Measurements from ENCODE around the gene C1QA.

DNA sequence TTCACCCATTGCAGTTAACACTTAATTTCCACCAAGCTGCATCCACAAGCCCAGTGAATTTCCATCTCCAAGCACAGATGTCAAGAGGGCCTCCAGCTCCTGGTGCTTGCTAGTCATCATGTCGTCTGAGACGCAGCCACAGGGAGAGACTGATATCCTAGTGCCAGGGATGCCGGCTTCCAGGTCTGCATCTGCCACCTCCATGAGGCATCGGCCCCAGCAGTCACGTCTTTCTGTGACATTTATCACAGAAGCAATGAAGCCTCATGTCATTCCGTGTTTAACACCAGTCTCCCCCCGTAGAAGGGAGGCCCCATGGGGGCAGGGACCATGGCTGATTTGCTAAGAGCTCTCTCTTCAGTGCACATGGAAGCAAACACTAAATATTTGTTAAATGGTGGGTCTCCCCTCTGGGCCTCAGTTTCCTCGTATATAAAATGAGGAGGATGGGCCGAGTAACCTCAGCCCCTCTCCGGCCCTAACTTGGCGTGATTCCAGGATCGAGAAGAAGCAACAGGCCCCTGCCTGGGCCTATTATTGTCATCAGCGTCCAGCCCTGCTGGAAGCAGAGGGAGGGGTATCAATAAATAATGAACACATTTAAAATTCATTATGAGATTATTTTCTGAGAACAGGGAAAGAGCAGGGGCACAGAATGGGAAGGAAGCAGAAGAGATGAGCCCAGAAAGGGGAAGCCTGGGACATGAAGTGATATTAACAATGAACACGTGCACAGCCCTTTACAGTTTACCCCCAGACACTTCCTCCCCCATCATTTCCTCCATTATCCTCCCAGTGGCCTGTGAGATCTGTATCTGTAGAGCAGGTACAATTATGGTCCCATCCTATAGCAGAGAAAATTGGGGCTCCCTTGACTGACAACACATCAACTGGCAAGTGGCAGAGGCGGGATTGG lies 15.8 kb downstream of the C1QA start:
- TF ChIP-seq, protein P1, sequence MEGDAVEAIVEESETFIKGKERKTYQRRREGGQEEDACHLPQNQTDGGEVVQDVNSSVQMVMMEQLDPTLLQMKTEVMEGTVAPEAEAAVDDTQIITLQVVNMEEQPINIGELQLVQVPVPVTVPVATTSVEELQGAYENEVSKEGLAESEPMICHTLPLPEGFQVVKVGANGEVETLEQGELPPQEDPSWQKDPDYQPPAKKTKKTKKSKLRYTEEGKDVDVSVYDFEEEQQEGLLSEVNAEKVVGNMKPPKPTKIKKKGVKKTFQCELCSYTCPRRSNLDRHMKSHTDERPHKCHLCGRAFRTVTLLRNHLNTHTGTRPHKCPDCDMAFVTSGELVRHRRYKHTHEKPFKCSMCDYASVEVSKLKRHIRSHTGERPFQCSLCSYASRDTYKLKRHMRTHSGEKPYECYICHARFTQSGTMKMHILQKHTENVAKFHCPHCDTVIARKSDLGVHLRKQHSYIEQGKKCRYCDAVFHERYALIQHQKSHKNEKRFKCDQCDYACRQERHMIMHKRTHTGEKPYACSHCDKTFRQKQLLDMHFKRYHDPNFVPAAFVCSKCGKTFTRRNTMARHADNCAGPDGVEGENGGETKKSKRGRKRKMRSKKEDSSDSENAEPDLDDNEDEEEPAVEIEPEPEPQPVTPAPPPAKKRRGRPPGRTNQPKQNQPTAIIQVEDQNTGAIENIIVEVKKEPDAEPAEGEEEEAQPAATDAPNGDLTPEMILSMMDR (IDR thresholded peaks at IDR 0.05; ENCODE audit: low read depth, low read length): no peak
- TF ChIP-seq EZH2phosphoT487 (IDR thresholded peaks at IDR 0.05; ENCODE audit: low read depth): no peak
